Activated T-helper 9 cell treated with anti-CD3 and anti-CD28 coated beads, Interleukin-2, amount 50 U/mL, for 16 hours (primary cell): ENCODE measurements around the gene NVL.

Experiments used
- DNase-seq: peaks from one replicate; pipeline ENCODE4 v3.0.0-alpha.2; 2020; ENCODE audit warnings: low read depth

The NVL gene

DNA sequence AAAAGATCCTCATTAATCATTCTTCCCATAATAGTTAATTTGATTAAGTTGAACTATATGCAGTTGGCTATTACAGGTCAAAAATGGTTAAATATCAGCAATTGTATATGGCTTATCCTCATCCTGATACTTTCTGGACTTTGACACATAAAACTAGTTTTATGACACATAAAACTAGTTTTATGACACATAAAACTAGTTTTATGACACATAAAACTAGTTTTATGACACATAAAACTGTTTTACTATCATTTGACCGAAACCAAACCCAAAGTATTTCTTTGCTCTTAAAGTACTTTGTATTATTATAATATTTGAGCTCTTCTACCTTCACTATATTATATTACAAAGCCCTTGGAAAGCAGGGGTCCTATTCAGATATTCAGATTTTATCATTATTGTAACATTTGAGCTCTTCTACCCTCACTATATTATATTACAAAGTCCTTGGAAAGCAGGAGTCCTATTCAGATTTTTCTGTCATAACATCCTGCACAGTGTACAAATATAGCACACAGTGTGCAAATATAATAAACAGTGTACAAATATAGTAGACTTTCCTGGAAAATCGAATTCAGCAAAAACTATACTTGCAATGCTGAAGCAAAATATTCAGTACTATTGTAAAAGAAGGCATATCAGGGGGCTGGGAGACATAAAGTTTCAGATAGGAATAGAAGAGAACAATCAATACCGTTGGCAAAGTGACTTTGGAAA is 53.0 kb downstream of the NVL start:
- no peak for DNase-seq

DNA sequence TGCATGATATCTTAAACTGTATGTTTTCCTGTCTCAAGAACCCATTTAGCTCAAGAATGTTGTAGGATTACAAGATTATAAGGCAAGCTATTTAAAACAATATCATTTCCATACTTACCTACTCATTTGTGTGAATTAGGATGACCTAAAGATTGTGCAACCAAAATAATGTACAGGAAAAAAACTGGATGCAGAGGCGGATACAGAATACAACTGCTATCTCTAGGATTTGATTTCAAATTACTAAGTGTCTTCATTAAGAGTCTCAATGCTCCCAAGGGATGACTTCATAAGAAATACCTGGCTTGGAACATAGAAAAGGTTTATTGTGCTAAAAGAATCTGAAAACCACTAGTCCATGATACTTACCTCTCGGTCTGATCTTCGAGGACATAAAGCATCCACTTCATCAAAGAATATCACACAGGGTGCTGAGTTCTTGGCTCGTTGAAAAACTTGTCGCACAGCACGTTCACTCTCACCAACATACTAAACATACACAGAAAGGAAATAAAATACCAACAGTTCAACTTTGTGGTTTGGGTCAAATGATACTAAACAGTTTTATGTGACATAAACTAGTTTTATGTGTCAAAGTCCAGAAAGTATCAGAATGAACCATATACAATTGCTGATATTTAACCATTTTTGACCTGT is 54.9 kb downstream of the NVL start:
- DNase-seq = no peak

DNA sequence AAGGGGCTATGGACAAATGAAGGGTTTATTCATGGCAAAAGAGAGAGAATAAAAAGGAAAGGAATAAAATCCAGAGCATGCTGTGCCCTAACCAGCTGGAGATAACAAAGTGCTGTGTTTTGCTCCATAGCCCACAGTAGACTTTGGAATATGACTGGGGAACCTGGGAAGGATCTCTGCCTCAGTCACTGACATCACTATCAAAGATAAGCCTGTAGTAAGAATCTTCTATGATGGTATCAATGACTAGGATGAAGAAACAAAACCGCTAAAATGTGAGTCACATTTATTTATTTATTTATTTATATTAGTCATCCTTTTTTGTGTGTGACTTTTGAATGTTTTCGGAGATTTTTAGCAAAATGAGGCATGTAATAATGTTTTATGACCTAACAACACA is 56.3 kb downstream of the NVL start:
- no peak for DNase-seq

DNA sequence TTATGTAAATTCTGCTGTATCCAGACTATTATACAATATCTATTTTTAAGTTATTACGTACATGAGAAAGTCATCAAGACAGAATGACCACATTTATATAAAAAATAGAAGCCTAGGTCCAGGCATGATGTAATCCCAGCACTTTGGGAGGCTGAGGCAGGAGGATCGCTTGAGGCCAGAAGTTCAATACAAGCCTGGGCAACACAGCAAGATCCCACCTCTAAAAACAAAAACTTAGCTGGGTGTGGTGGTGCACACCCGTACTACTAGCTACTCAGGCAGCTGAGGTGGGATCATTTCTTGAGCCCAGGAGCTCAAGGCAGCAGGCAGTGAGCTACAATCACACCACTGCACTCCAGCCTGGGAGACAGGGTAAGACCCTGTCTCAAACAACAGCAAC is 58.9 kb downstream of the NVL start:
- DNase-seq = no peak

DNA sequence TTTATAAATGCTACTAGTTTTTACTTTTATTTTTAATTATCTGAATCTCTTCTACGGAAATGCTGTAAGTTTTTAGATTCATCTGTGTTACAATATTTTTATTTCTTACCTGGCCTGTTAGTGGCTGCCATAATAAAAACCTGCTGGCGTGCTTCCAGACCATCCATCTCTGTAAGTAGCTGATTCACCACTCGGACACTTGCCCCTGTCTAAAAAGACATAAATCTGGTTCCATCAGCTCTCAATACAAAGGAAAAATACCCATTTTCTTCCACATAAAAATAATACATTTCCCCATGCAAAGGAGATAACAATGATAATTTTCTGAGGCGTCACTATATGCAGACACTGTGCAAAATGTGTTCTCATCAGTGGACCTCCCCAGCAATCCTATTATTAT is 62.0 kb downstream of the NVL start:
- no peak for DNase-seq

DNA sequence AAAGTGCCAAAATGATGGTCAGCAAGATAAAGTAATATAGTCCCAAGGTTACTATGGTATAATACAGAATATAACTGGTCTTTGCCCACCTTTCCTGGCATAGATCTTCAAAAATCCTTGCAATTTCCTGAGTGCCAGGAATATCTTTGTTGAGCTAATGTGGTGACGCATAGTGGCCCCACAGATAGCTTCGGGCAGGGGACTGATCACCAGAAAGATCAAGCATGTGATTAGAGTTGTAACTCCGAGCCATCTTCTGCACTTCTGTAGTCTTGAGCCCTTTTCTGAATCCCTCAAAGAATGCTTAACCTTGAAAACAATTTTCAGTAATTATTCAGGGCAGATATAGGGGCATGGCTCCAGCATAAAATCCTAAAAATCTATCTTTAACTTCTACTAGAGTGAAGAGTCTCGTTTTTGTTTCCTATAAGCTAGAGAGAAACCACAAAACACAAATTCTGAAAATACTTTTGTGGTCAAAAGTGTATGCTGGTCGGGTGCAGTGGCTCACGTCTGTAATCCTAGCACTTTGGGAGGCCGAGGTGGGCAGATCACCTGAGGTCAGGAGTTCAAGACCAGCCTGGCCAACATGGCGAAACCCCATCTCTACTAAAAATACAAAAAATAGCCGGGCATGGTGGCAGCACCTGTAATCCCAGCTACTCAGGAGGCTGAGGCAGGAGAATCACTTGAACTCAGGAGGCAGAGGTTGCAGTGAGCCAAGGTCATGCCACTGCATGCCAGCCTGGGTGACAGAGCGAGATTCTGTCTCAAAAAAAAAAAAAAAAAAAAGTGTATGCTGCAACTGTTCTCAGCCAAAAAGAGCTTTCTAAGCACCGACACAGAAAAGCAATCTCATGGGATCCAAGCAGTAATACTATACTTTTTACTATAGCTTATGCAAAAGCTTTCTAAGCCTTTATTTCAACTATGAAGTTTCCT is 62.8 kb downstream of the NVL start:
- DNase-seq = no peak

DNA sequence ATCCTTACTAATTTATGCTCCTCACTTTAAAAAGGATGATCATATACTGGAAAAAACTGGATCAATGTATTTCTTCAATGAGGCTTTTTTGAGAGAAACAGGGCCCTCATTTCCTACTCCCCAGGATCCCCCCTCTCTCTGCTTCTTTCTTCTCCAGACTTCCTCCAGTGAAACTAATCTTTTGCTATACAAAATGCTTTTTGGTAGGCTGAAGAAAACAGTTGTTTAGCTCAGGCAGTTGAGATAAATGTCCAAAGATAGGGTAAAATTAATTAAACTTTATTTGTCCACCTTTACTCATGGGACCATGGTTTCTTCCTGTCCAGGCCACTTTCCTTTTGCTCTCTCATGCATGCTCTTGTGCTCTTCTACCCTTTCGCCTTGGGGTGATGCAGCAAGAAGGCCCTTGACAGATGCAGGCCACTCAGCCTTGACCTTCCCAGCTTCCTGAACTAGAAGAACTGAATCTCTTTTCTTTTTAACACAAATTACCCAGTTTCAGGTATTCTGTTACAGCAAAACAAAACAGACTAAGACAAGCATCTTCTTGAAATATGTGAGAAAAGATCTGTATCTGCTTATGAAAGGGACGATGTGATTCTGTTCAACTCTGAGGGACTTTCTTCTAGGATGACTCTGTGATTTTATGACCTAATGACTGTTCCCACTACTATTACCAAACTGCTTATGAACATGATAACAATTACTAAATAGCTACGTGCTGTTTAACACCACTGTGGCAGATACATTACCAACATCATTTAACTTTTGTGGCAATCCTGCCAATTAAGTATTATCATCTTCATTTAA is 63.7 kb downstream of the NVL start:
- no peak for DNase-seq

DNA sequence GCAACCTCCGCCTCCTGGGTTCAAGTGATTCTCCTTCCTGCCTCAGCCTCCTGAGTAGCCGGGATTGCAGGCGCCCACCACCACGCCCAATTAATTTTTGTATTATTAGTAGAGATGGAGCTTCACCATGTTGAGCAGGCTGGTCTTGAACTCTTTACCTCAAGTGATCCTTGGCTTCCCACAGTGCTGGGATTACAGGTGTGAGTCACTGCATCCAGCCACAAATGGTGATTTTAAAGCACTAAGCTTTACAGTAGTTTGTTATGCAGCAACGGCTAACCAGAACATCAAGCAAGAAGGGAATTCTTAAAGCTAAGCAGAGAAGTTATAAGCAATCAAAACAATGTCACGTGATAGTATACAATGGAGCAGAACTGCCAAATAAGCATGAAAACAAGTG is 65.7 kb downstream of the NVL start:
- DNase-seq = no peak

DNA sequence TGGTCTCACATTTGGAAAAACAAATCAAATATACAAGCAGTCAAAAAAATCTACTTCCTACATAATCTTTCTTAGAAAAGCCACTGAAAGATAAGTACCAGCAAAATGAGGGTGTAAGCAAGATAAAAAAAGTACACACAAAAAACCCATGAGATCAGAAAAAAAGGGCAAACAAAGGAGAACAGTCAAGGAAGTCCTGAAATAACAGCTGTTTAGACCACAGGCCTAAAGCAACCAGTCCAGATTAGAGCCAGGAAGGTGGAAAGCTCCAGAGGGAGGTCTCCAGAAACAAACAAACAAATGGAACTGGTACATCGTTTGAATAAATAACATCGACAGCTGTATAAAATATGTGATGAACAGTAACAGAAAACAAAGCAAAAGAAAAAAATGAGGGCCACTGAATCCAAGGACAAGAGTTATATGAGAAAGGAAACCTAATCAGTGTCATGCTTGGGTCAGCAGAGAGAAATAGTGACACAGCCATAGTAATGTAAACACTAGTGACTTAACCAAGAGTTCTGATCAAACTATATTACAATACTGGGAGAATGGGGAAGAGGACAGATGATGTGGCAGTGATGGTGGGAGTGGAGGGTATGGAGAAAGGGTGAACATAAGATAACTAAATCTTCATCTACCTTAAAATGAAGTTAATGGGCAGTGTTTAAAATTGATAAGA is 67.5 kb downstream of the NVL start:
- DNase-seq = no peak

DNA sequence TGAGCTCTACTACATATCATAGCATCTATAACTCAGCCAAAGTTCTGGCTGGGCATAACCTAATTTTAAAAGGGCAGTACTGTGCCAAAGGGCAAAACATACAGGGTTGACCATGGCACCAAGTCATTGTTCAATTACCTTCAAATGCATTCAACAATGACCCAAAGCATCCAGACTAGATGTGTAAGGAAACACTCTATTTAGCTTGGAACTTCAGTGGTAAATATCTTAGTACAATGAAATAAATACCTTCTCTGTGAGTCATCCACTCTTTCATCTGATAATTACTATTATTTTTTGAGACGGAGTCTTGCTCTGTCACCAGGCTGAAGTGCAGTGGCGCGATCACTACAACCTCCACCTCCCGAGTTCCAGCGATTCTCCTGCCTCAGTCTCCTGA is 70.0 kb downstream of the NVL start:
- no peak for DNase-seq

DNA sequence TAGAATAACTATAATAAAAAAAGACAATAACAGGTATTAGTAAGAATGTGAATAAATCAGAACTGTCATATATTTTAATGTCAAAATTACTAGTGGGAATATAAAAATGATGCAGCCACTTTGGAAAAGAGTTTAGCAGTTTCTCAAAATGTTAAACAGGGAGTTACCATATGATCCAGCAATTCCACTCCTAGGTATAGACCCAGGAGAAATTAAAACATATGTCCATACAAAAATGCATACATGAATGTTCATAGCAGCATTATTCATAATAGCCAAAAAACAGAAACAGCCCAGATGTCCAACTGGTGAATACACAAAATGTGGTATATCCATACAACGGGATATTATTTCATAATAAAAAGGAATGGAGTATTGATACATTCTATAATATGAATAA is 71.6 kb downstream of the NVL start:
- DNase-seq = no peak

DNA sequence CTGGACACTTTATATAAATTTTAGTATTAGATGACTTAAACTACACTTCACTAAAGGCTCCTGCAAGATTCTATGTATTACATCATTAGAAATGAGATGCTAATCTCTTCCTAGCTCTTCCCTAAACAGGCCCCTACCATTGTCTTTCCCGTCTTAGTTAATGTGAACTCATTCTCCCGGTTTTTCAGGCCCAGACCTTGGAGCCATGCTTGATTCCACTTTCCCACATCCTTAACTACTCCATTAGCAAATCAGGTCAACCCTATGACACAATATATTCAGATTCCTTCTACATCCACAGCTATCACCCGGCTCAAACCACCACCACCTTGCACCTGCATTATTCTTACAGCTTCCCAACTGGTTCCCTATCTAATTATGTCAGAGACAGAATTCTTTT is 73.3 kb downstream of the NVL start:
- DNase-seq = no peak

DNA sequence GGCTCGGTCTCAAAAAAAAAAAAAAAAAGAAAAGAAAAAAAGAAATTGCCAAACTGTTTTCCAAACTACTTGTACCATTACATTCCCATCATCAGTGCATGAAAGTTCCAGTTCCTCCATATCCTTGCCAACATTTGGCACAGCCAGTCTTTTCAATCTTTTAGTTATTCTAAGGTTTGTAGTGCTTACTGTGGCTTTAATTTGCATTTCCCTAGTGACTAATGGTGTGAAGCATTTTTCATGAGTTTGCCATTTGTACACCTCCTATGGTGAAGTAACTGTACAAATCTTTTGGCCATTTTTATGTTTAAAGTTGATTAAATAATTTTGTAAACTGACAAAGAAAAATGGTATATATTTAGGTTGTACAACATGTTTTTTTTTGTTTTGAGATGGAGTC is 76.3 kb downstream of the NVL start:
- DNase-seq = no peak

DNA sequence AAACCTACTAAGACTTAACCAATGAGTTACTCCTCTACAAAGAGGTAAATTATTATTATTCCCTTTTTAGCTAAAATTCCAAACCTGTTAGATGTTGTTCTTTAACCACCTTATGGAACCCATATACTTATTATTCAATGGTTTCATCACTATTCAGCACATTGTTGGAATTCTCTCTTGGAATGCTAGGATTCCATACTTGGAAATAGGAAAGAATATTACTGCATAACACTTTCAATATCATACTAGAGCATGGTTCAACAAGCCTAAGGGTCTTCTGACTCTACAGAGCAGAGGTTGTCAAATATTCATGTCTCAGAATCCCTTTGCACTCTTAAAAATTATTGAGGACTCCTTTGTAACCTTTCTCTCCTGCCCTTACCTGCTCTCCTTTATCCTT is 77.5 kb downstream of the NVL start:
- no peak for DNase-seq

DNA sequence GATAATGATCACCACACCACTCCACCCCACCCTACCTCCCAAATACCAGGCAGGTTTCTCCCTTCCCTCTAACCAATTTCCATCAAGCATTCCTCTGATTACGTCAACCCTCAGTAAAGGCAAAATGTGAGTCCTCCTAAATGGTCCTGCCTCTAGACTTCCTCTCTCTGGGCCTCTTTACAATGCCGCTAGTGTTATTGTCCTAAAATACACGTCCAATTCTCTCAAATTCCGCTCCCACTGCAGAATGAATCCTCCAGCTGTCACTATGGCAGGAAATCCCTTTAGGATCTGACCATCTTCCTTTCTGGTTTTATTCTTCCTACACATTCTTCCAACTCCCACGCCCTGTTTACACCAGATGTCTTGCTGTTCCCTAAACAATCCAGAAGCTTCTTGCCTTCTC is 78.2 kb downstream of the NVL start:
- no peak for DNase-seq

DNA sequence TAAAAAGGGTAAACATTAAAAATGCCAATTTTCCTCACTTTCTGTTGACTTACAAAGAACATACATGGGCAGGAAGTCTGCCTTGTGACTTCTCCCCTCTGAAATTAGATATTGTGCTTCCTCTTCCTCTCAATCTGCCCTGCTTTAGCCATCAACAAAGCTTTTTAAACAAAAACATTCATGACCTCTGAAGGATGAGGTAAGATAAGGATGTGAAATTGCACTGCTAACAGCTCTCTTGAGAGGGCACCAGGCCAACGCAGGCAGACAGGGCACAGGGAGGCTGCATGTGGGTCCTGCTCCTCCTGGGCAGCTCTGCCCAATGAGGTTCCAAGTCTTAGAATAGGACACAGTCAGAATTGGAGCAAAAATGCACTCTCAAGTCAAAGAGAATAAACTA is 84.8 kb downstream of the NVL start:
- no peak for DNase-seq

DNA sequence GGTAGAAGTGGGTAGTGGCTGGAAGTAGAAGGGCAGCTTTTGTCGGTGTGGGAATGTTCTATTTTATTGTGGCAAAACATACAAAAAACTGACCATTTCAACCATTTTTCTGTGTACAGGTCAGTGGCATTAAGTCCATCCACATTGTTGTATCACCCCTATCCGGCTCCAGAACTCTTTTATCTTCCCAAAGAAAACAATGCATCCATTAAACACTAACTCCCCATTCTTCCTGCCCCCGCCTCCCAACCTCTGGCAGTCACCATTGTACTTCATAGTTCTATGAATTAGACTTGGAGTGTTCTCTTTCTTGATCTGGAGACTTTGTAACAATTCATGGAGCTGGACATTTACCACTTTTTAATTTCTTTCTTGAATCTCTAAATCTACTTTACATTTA is 91.2 kb downstream of the NVL start:
- DNase-seq = no peak

DNA sequence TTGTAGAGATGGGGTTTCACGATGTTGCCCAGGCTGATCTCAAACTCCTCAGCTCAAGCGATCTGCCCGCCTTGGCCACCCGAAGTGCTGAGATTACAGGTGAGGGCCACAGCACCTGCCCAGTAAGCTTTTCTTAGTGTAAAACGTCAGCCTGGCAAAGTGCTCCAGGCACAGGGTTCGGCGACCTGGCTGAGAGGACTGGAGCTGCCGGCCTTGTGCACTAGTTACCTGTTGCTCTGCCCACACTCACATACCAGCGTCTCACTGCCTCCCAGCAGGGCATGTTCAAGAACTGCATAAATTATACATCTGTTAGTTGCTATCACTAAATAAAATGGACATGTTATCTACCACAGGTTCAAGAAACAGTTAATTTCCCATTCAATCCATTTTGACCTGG is 91.8 kb downstream of the NVL start:
- no peak for DNase-seq

DNA sequence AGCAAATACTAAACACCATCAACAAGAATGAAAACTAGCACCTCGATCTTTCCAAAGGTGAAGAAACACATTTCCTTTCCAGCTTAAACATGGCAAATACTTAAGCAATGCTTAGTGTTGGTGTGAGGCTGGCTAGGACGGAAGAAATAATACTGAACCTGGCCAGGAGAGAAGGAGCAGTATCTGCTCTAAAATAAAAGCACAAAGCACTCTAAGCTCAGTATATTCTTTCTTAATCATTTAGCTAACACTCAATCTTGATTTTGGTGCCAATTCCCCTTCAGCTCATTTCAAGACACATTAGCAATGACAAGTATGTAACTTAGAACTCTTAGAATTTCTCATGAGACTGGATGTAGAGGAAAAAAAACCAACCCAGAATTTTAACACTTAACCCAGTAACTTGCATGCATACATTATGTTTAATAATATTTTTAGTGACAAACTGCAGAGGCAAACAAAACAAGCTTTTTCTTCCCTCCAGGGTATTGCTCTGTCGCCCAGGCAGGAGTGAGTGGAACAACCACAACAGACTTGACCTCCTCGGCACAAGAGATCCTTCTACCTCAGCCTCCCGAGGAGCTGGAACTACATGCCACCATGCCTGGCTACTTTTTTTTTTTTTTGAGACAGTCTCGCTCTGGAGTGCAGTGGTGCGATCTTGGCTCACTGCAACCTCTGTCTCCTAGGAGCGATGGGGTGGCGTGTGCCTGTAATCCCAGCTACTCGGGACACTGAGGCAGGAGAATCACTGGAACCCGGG is 92.7 kb downstream of the NVL start:
- no peak for DNase-seq

DNA sequence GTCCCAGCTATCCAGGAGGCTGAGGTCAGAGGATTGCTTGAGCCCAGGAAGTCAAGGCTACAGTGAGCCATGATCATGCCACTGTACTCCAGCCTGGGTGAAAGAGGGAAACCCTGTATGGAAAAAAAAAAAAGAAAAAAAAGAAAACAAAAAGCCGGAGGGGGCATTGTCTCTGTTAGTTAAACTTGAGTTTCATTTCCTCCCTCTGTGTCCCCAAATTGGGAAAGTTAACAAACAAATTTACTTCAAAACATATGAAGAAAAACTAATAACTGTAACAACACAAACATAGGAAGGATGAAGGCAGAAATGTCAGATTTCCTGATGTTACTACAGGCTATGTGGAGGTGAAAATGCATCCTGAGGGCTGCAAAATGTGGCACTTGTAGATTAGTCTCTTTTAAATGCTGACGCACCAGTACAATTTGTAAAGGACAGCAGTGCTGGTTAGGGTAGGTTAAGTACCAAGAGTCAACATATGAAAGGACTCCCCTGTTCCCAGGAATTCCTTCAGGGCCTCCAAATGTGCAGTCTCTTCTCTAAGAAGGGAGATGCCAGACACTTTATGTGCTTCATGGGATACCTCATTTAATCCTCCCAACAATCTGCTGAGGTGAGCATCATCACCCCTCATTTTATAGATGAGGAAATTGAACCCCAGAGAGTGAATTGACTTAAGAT is 94.0 kb downstream of the NVL start:
- no peak for DNase-seq
